Liver (tissue), 9 donors: Measurements from ENCODE around the gene GMPR. TPM values are rescaled to one million over a fixed set of nuclear protein-coding genes. Genes with fewer than 3 reads are reported as not detected.

Experiments
- DNase-seq: peaks from one replicate; pipeline ENCODE4 v3.0.0-alpha.2; 2017; ENCODE audit warnings: low spot score
- H3K27ac ChIP-seq, 2 donors: one replicate each; pipeline ENCODE4 v1.7.0; 2013; ENCODE audit warnings: inconsistent platforms in 2 of 2, low read length in 2 of 2, control low read depth in 1 of 2, low read depth in 1 of 2, mild to moderate bottlenecking in 1 of 2
- H3K27me3 ChIP-seq, 4 donors: one replicate each; pipeline versions ENCODE4 v1.6.1 to v1.7.0; 2013; ENCODE audit warnings: low read length in 3 of 4, inconsistent platforms in 1 of 4, mild to moderate bottlenecking in 1 of 4, moderate library complexity in 1 of 4; ENCODE audit not compliant: control insufficient read depth in 4 of 4, insufficient read depth in 4 of 4
- H3K36me3 ChIP-seq, 4 donors: one replicate each; pipeline versions ENCODE4 v1.6.1 to v1.7.0; 2013; ENCODE audit warnings: low read length in 3 of 4, mild to moderate bottlenecking in 3 of 4, low read depth in 1 of 4, moderate library complexity in 1 of 4; ENCODE audit not compliant: control insufficient read depth in 4 of 4, insufficient read depth in 3 of 4
- H3K4me1 ChIP-seq, 4 donors: one replicate each; pipeline versions ENCODE4 v1.6.1 to v1.7.0; 2013; ENCODE audit warnings: low read length in 3 of 4, mild to moderate bottlenecking in 3 of 4, moderate library complexity in 1 of 4; ENCODE audit not compliant: control insufficient read depth in 4 of 4, insufficient read depth in 4 of 4
- H3K4me3 ChIP-seq, 3 donors: one replicate each; pipeline versions ENCODE4 v1.6.1 to v1.7.0; 2013; ENCODE audit warnings: low read length in 3 of 3, control low read depth in 1 of 3, low read depth in 1 of 3, mild to moderate bottlenecking in 1 of 3
- H3K9ac ChIP-seq, 2 donors: one replicate each; pipeline ENCODE4 v1.7.0; 2013; ENCODE audit warnings: low read length in 2 of 2, mild to moderate bottlenecking in 2 of 2, moderate library complexity in 2 of 2, control low read depth in 1 of 2, low read depth in 1 of 2
- H3K9me3 ChIP-seq, 4 donors: one replicate each; pipeline versions ENCODE4 v1.6.1 to v1.7.0; 2013; ENCODE audit warnings: low read length in 3 of 4; ENCODE audit not compliant: control insufficient read depth in 4 of 4
- CTCF ChIP-seq: fragments of 150-350 bp; IDR thresholded peaks from 2 replicates; pipeline ENCODE4 v1.5.1; 2017; ENCODE audit warnings: improper control_type of control experiment, low read depth, low read length; ENCODE audit not compliant: missing input control
- EGR1 ChIP-seq, 2 donors: IDR thresholded peaks; 2 replicates each; pipeline ENCODE4 v1.6.1; 2016 to 2018; ENCODE audit warnings: antibody characterized with exemption in 2 of 2, low read depth in 2 of 2
- FOXA2 ChIP-seq: IDR thresholded peaks from 2 replicates; pipeline ENCODE4 v1.6.1; 2016; ENCODE audit warnings: antibody characterized with exemption
- GABPA ChIP-seq, 2 donors: IDR thresholded peaks in 1 of 2; conservative IDR thresholded peaks in 1 of 2; 2 replicates each; pipeline ENCODE4 v1.6.1; 2016; ENCODE audit warnings: antibody characterized with exemption in 2 of 2, mild to moderate bottlenecking in 1 of 2, moderate library complexity in 1 of 2
- HNF4A ChIP-seq, 2 donors: conservative IDR thresholded peaks; 2 replicates each; pipeline ENCODE4 v1.6.1; 2016; ENCODE audit warnings: antibody characterized with exemption in 2 of 2, mild to moderate bottlenecking in 2 of 2
- HNF4G ChIP-seq: IDR thresholded peaks from 2 replicates; pipeline ENCODE4 v1.6.1; 2016; ENCODE audit warnings: antibody characterized with exemption
- JUND ChIP-seq, 2 donors: IDR thresholded peaks; 2 replicates each; pipeline ENCODE4 v1.6.1; 2016; ENCODE audit warnings: antibody characterized with exemption in 2 of 2
- NR2F2 ChIP-seq: IDR thresholded peaks from 2 replicates; pipeline ENCODE4 v1.6.1; 2016; ENCODE audit warnings: antibody characterized with exemption
- RAD21 ChIP-seq, 2 donors: IDR thresholded peaks; 2 replicates each; pipeline ENCODE4 v1.6.1; 2016; ENCODE audit warnings: antibody characterized with exemption in 2 of 2, mild to moderate bottlenecking in 2 of 2
- REST ChIP-seq: IDR thresholded peaks from 2 replicates; pipeline ENCODE4 v1.6.1; 2016; ENCODE audit warnings: antibody characterized with exemption, mild to moderate bottlenecking
- SP1 ChIP-seq: IDR thresholded peaks from 2 replicates; pipeline ENCODE4 v1.6.1; 2018; ENCODE audit warnings: antibody characterized with exemption, mild to moderate bottlenecking
- TAF1 ChIP-seq: conservative IDR thresholded peaks from 2 replicates; pipeline ENCODE4 v1.6.1; 2016; ENCODE audit warnings: antibody characterized with exemption, mild to moderate bottlenecking
- YY1 ChIP-seq: IDR thresholded peaks from 2 replicates; pipeline ENCODE4 v1.6.1; 2016; ENCODE audit warnings: antibody characterized with exemption, mild to moderate bottlenecking
- ZBTB33 ChIP-seq: IDR thresholded peaks from 2 replicates; pipeline ENCODE4 v1.6.1; 2016; ENCODE audit warnings: antibody characterized with exemption
- WGBS: extraction: QIAGEN DNeasy Blood & Tissue Kit; methylation state at CpG from one replicate; pipeline ENCODE4 v1.1.7; 2013; 5-methylcytosine and 5-hydroxymethylcytosine counted together
- polyA plus RNA-seq, 2 donors: library from polyadenylated mRNA; stranded (reverse) in 1 of 2; unstranded in 1 of 2; fragments of 200-250 nt in 1 of 2; fragments of >200 nt in 1 of 2; fragmentation: Nextera tagmentation in 1 of 2; extraction: Ambion mirVana in 1 of 2; gene quantifications; one replicate each; pipeline versions ENCODE4 v1.2.1 to v1.2.3, GENCODE V29; 2013 to 2015
- total RNA-seq, 2 donors: library from RNA; depleted of rRNA; stranded (reverse); fragments of >200 nt; gene quantifications; one replicate each; pipeline ENCODE4 v1.2.3, GENCODE V29; 2014
- TF ChIP-seq, protein P1 (sequence below): IDR thresholded peaks from 2 replicates; pipeline ENCODE4 v1.6.1; 2016; ENCODE audit warnings: antibody characterized with exemption
- TF ChIP-seq, protein P2 (sequence below): IDR thresholded peaks from 2 replicates; pipeline ENCODE4 v1.6.1; 2016; ENCODE audit warnings: antibody characterized with exemption
- donor health status: healthy.
- donor health status: healthy.
- donor health status: healthy.
- donor health status: healthy.
- donor health status: healthy.

GMPR gene
- total and polyA plus RNA-seq, 4 donors: 2.1 to 50.2 (median 4.2) TPM

DNA sequence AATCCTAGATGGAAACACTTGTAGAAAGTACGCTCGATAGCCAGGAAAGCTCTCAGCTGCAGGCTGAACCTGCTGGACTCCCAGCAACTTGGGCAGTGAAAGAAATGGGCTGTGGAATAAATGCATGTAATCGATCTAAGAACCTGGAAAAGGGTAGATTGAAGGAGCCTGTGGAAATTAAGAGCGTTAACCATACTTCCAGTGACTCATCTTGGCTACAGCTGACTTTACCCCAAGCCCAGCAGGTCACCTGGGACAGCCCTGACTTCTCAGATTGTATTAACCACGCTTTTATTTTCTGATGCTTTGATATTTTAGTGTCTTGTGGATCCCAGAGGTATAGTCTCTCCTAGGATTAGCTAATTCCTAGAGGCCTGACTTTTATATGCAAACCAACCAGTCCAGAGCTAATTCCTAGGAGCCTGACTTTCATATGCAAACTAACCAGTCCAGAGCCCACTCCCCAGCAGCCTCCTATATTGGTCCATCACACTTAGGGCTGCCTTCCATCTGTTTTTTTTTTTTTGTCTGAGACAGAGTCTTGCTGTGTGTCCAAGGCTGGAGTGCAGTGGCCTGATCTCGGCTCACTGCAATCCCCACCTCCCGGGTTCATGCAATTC, 86.3 kb downstream of the GMPR start:
- no peak overlapping the region for H3K27ac ChIP-seq
- 96% methylated on average over 7 of the region's 7 CpGs for WGBS
- no peaks in the 10 kb centered on the region for H3K27me3 ChIP-seq

More for the DNA sequence above, 86.3 kb downstream of the GMPR start:
- no peak overlapping the region for H3K9ac ChIP-seq
- H3K4me3 ChIP-seq: no peak overlapping the region
- no peaks in the 10 kb centered on the region for H3K4me1 ChIP-seq
- H3K36me3 ChIP-seq: peaks cover 3 to 20% (median 14%) of the 10 kb centered on the region in 4 donors
- no peaks in the 10 kb centered on the region for H3K9me3 ChIP-seq
- TF ChIP-seq SP1 (no peak), NR2F2 (no peak), HNF4G (no peak), RAD21 (IDR thresholded peaks at IDR 0.05) (no peak), CTCF (no peak), YY1 (no peak), EGR1 (IDR thresholded peaks at IDR 0.05; ENCODE audit: low read depth in 2 of 2) (no peak), ZBTB33 (no peak), GABPA (IDR thresholded peaks at IDR 0.05 in 1 of 2, conservative IDR thresholded peaks at IDR 0.05 in 1 of 2) (no peak), TAF1 (no peak), FOXA2 (no peak), HNF4A (conservative IDR thresholded peaks at IDR 0.05) (no peak), REST (no peak), JUND (IDR thresholded peaks at IDR 0.05) (no peak)
- TF ChIP-seq, protein P1, sequence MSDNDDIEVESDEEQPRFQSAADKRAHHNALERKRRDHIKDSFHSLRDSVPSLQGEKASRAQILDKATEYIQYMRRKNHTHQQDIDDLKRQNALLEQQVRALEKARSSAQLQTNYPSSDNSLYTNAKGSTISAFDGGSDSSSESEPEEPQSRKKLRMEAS: no peak
- TF ChIP-seq, protein P2, sequence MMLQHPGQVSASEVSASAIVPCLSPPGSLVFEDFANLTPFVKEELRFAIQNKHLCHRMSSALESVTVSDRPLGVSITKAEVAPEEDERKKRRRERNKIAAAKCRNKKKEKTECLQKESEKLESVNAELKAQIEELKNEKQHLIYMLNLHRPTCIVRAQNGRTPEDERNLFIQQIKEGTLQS: no peak
- no peak for DNase-seq
